HG02938 (cell line): ENCODE measurements around the gene DNAH10.

Experiments
- ATAC-seq: cut with Tn5 transposase; IDR thresholded peaks from one replicate; pipeline ENCODE4 v1.9.1; 2021; ENCODE audit warnings: mild to moderate bottlenecking, moderate library complexity; ENCODE audit not compliant: unreplicated experiment

DNAH10 gene

DNA sequence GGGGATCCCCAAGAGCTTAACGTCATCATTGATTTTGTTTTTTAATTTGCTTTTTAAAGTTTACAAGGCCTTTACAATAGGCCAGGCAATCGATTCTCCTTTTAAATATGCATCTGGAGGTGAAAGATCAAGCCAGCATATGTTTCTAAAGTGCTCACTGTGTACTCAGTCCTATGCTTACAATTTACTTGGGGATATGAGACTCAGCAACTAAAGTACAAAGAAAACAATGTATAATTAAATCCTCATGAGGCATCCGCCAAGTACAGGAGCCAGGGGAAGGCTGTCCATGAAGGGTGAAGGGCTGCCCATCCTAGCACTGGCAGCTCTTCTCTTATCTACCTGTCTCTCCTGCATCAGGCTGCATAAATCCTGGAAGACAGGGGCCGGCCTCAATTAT, 198.8 kb downstream of the DNAH10 start:
- ATAC-seq, result no peak

DNA sequence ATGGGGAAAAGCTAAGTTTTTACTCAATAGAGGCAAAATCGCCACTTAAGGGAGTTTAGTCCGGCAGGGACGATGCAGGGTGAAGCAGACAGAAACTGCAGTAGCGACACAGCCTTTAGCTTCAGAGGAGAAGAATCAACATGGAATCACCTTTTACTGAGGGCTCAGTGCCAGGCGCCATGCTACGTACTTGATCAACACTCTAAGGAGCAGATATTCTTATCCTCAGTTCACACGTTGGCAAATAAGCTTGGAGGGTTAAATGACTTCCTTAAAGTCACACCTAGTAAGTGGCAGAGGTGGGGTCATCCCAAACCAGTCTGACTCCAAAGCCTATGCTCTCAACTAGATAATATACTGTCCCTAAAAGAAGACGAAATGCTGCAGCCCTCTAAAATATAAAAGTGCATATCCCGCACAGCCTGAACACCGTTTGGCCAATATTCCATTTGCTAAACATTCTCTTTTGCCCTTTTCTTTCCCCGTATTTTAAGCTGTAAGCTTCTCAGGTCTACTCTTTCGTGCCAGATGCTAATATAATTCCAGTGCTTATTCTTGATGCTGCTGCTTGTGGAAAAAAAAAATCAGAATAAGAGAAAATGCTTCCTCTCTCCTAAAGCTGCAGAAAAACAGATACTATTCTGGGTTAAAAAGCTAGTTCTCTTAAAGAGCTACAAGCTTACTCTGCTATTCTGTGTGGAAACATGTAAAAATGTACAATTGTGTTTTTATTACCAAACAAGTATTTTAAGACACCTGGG, 199.7 kb downstream of the DNAH10 start:
- no peak for ATAC-seq

DNA sequence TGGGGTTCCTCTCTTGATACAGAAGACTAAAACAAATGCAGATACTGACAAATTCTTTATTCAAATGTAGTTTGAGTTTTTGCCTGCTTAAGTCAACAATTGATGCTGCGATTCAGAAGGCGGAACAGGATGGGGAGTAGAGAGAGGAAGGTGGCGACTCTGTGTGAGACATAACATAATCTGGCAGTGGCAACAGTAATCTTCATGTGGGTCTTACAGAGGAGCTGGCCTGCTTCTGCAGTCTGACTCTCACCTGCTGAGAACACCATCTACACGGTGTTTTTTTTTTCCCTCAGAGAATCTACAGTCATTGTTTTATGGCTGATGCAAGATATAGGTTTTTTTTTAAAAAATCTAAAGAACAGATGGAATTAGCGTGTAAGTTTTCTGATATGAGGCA, 200.4 kb downstream of the DNAH10 start:
- ATAC-seq, result no peak

DNA sequence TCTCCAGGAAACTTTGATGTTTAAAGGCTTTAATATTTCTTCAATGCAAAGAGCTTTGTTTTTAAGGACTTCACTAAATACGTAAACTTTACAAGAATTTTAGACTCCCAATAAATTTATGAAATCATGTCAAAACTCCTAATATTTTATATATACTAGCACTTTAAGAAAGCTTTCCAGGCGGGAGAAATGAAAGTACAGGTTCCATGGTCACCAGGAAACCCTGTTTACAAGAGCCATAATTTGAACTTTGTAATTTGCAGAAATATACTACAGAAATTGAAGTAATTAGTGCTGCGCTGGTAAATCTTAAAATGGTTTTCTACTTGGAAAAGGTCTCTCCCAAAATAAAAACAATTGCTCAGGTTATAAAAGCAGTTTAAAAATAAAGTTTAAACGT, 201.7 kb downstream of the DNAH10 start:
- ATAC-seq, result no peak

GRCh38 chr12:123965382-123965781, 203.3 kb downstream of the DNAH10 start:
- no peak for ATAC-seq

- no peak for ATAC-seq
Measured at GRCh38 chr12:123966596-123966995, 204.5 kb downstream of the DNAH10 start.

DNA sequence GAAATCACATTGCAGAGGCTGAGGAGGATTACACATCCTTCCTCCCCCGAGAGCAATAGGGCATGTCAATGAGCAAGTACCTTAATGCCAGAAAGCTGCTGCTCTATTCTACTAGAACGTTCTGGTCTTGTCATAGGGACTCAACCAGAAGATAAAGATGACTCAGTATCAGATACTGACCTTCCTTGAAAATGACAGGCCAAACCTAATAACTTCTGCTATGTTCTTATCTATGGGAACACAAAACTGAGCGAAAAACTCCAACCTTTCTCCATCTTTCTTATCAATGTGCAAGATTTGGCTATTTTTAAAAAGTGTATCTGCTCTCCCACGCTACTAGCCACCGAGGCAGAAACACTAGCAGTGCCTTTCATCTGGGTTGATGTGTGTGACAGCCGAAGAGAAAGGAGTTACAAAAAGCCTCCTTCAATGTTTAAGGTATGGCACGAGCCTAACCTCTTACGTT, 205.1 kb downstream of the DNAH10 start:
- no peak for ATAC-seq

GRCh38 chr12:123971449-123971769, 209.3 kb downstream of the DNAH10 start:
- no peak for ATAC-seq

- peak; percentile 5 for ATAC-seq
Measured at GRCh38 chr12:123971770-123972456, 209.8 kb downstream of the DNAH10 start.

- ATAC-seq, result peak; percentile 66
Measured at GRCh38 chr12:123972457-123973401, 210.6 kb downstream of the DNAH10 start, which contains the start of the genes CCDC92 and ZNF664. Gene CCDC92, minus strand, starts transcription at chr12:123972831. Its CDS starts 28,526 bp downstream, at chr12:123944305. Gene ZNF664, plus strand, starts transcription at chr12:123973215. Its CDS starts 38,930 bp downstream, at chr12:124012145.

DNA sequence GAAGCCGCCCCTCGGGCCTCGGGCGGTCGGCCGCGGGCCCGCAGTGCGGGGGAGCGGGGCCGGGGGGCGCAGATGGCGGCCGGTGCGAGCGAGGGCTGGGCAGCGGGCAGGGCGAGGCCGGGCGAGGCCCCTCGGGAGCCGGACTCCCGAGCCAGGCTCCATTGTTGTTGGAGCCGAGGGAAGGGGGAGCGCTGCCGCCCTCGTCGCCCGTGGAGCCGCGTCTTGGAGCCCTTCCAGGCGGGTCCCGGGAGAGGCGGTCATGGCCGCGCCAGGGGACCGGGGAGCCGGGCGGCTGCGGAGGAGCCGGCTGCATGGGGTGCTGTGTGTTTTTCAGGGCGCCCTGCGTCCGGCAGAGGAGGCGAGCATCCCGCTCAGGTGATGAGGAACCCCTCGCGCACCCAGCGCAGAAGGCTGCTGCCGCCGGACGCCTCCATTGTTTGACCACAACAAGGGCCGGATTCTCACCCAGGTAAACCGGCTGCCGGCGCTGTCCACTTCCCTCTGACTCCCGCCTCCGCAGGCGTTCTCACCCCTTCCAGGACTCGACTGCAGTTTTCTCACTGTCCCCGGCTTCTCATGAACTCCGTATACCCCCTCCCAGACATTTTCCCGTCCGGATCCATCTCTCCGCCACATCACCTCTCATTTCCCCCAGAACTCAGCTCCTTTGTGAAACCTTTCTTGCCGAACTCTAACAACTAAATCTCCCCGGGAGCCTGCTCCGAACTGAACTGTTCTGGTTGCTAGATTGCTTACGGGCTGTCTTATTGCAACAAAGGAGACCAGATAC, 211.6 kb downstream of the DNAH10 start:
- ATAC-seq, result peak; percentile 12

- ATAC-seq, result no peak
Measured at GRCh38 chr12:123976227-123976826, 214.2 kb downstream of the DNAH10 start.

DNA sequence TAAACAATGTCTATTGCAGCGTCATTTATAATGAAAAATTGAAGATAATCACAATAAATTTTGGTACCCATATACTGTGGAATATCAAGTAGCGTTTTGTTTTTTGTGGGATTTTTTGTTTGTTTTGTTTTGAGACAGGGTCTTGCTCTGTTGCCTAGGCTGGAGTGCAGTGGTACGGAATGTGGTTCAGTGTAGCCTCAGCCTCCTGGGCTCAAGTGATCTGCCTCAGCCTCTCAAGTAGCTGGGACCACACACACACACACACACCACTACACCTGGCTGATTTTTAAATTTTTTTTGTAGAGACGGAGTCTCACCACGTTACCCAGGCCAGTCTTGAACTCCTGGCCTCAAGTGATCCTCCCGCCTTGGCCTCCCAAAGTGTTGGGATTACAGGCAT, 217.5 kb downstream of the DNAH10 start:
- no peak for ATAC-seq

- no peak for ATAC-seq
Measured at GRCh38 chr12:123982269-123982668, 220.2 kb downstream of the DNAH10 start.

GRCh38 chr12:123983822-123984485, 221.9 kb downstream of the DNAH10 start:
- no peak for ATAC-seq

DNA sequence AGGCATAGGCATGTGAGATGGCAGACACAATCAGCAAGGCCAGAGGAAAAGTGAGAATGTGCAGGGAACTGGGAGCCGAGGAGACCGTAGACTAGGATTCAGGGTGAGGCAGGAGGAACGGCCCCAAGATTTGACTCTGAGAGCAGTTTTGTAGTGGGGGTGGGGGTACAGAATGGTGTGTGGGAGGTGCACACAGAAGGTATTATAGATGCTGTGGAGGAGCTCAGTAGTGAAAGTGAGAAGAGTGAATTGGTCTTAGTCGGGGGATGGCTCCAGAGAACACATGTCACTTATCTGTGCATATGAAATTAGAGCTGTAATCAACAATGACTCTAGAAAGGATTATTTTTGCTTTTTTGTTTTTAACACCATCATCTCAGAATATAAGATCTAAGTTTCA, 222.8 kb downstream of the DNAH10 start:
- no peak for ATAC-seq
